ENCODE results near the gene TK2.

TK2 gene

GRCh38 chr16:66536525-66536924 lies 13.4 kb downstream of the TK2 start (continued):
- TF ChIP-seq BACH2 (CRISPR knock-in tag; IDR thresholded peaks at IDR 0.05; ENCODE audit: borderline replicate concordance) (no peak), ZNF70 (CRISPR knock-in tag; IDR thresholded peaks at IDR 0.05) (no peak), SNAI2 (CRISPR knock-in tag; IDR thresholded peaks at IDR 0.05) (no peak)

DNA sequence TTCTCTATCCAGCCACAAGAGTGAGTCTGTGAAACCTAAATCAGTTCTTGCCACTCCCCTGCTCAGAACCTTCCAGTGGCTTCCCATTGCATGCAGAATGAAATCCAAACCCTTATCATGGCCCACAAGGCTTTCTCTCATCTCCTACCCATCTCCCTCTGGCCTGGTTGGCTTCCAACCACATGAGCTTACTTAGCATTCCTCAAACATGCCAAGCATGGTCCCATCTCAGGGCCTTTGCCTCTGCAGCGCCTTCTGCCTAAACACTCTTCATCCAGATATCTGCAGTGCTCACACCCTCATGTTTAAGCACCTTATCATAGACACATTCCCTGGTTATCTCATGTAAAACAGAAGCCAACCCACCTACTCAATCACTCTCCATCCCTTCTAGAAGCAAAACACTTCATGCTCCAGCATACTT lies 15.5 kb downstream of the TK2 start:
- ATAC-seq = no peak
- TF ChIP-seq ARNTL (CRISPR knock-in tag; IDR thresholded peaks at IDR 0.05; ENCODE audit: borderline replicate concordance, low read depth) (no peak), TSHZ2 (CRISPR knock-in tag; IDR thresholded peaks at IDR 0.05) (no peak), POU6F1 (CRISPR knock-in tag; IDR thresholded peaks at IDR 0.05; ENCODE audit: borderline replicate concordance, low read depth) (no peak), ZNF70 (CRISPR knock-in tag; IDR thresholded peaks at IDR 0.05) (no peak), PPARA (CRISPR knock-in tag; IDR thresholded peaks at IDR 0.05; ENCODE audit: borderline replicate concordance) (no peak), CSDC2 (CRISPR knock-in tag; IDR thresholded peaks at IDR 0.05) (no peak), ZFP3 (CRISPR knock-in tag; IDR thresholded peaks at IDR 0.05) (no peak), ZC3H10 (CRISPR knock-in tag; IDR thresholded peaks at IDR 0.05) (no peak), RARB (CRISPR knock-in tag; IDR thresholded peaks at IDR 0.05) (no peak), TCF4 (CRISPR knock-in tag; IDR thresholded peaks at IDR 0.05; ENCODE audit: borderline replicate concordance) (no peak), ISL1 (CRISPR knock-in tag; IDR thresholded peaks at IDR 0.05) (no peak), GLIS3 (CRISPR knock-in tag; IDR thresholded peaks at IDR 0.05) (no peak), TOX (CRISPR knock-in tag; IDR thresholded peaks at IDR 0.05; ENCODE audit: borderline replicate concordance) (no peak), SNAI2 (CRISPR knock-in tag; IDR thresholded peaks at IDR 0.05) (no peak), ZNF565 (CRISPR knock-in tag; conservative IDR thresholded peaks at IDR 0.05; ENCODE audit: low read depth) (no peak), ESRRG (CRISPR knock-in tag; IDR thresholded peaks at IDR 0.05) (no peak)
- TF ChIP-seq, protein P1, sequence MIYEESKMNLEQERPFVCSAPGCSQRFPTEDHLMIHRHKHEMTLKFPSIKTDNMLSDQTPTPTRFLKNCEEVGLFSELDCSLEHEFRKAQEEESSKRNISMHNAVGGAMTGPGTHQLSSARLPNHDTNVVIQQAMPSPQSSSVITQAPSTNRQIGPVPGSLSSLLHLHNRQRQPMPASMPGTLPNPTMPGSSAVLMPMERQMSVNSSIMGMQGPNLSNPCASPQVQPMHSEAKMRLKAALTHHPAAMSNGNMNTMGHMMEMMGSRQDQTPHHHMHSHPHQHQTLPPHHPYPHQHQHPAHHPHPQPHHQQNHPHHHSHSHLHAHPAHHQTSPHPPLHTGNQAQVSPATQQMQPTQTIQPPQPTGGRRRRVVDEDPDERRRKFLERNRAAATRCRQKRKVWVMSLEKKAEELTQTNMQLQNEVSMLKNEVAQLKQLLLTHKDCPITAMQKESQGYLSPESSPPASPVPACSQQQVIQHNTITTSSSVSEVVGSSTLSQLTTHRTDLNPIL (CRISPR knock-in tag; IDR thresholded peaks at IDR 0.05; ENCODE audit: low read depth) = no peak
- TF ChIP-seq, protein P2, sequence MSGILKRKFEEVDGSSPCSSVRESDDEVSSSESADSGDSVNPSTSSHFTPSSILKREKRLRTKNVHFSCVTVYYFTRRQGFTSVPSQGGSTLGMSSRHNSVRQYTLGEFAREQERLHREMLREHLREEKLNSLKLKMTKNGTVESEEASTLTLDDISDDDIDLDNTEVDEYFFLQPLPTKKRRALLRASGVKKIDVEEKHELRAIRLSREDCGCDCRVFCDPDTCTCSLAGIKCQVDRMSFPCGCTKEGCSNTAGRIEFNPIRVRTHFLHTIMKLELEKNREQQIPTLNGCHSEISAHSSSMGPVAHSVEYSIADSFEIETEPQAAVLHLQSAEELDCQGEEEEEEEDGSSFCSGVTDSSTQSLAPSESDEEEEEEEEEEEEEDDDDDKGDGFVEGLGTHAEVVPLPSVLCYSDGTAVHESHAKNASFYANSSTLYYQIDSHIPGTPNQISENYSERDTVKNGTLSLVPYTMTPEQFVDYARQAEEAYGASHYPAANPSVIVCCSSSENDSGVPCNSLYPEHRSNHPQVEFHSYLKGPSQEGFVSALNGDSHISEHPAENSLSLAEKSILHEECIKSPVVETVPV (CRISPR knock-in tag; IDR thresholded peaks at IDR 0.05) = no peak

- no peak for ATAC-seq
- TF ChIP-seq PATZ1 (CRISPR knock-in tag; IDR thresholded peaks at IDR 0.05; ENCODE audit: borderline replicate concordance) (no peak), TCF4 (CRISPR knock-in tag; IDR thresholded peaks at IDR 0.05; ENCODE audit: borderline replicate concordance) (no peak), PPARA (CRISPR knock-in tag; IDR thresholded peaks at IDR 0.05; ENCODE audit: borderline replicate concordance) (no peak), OSR1 (CRISPR knock-in tag; IDR thresholded peaks at IDR 0.05) (no peak), ARNTL (CRISPR knock-in tag; IDR thresholded peaks at IDR 0.05; ENCODE audit: borderline replicate concordance, low read depth) (no peak), ISL1 (CRISPR knock-in tag; IDR thresholded peaks at IDR 0.05) (no peak), SNAI2 (CRISPR knock-in tag; IDR thresholded peaks at IDR 0.05) (no peak), GLIS3 (CRISPR knock-in tag; IDR thresholded peaks at IDR 0.05) (no peak), ZNF70 (CRISPR knock-in tag; IDR thresholded peaks at IDR 0.05) (no peak), RARB (CRISPR knock-in tag; IDR thresholded peaks at IDR 0.05) (no peak), ZC3H10 (CRISPR knock-in tag; IDR thresholded peaks at IDR 0.05) (no peak), ZFP30 (CRISPR knock-in tag; IDR thresholded peaks at IDR 0.05) (no peak), ZNF8 (CRISPR knock-in tag; IDR thresholded peaks at IDR 0.05) (no peak), CSDC2 (CRISPR knock-in tag; IDR thresholded peaks at IDR 0.05) (no peak), TOX (CRISPR knock-in tag; IDR thresholded peaks at IDR 0.05; ENCODE audit: borderline replicate concordance) (no peak), TSHZ2 (CRISPR knock-in tag; IDR thresholded peaks at IDR 0.05) (no peak)
- TF ChIP-seq, protein P1 (CRISPR knock-in tag; IDR thresholded peaks at IDR 0.05; ENCODE audit: low read depth) = no peak
Measured at GRCh38 chr16:66529475-66529874, 20.4 kb downstream of the TK2 start.

Measured in SK-N-SH treated with all-trans-retinoic acid at 6 μM for 48 hours (cell line).